Tibial nerve (tissue), 4 donors: Measurements from ENCODE around the gene TSHZ2. TPM values are rescaled to one million over a fixed set of nuclear protein-coding genes. Genes with fewer than 3 reads are reported as not detected.

Experiments used
- DNase-seq, 2 donors: peaks; one replicate each; pipeline ENCODE4 v3.0.0-alpha.2; 2019; ENCODE audit warnings: low spot score in 2 of 2
- H3K27ac ChIP-seq, 4 donors: fragments of 200-600 bp; sonication (generic) in 3 of 4; one replicate each; pipeline ENCODE4 v1.5.1; 2017 to 2019; ENCODE audit warnings: mild to moderate bottlenecking in 1 of 4
- H3K27me3 ChIP-seq, 2 donors: fragments of 200-600 bp; sonication (generic) in 1 of 2; one replicate each; pipeline versions ENCODE4 v1.5.1 to v1.6.0; 2017 to 2019
- H3K36me3 ChIP-seq, 3 donors: fragments of 200-600 bp; sonication (generic); one replicate each; pipeline ENCODE4 v1.5.1; 2018 to 2019
- H3K4me1 ChIP-seq, 4 donors: fragments of 200-600 bp; sonication (generic) in 3 of 4; one replicate each; pipeline ENCODE4 v1.5.1; 2017 to 2019
- H3K4me3 ChIP-seq, 4 donors: fragments of 200-600 bp; sonication (generic) in 3 of 4; one replicate each; pipeline ENCODE4 v1.5.1; 2017 to 2019; ENCODE audit warnings: mild to moderate bottlenecking in 1 of 4, moderate library complexity in 1 of 4
- H3K9me3 ChIP-seq, 4 donors: fragments of 200-600 bp; sonication (generic) in 3 of 4; one replicate each; pipeline ENCODE4 v1.5.1; 2017 to 2019
- CTCF ChIP-seq, 5 experiments: fragments of 200-600 bp in 3 of 5; fragments of 450-650 bp in 2 of 5; sonication (generic) in 3 of 5; IDR thresholded peaks; one replicate each; pipeline ENCODE4 v1.5.1; 2016 to 2019; ENCODE audit warnings: antibody characterized with exemption in 5 of 5, mild to moderate bottlenecking in 3 of 5, moderate library complexity in 2 of 5
- EP300 ChIP-seq, 2 donors: sonication (generic); formaldehyde crosslinking; IDR thresholded peaks; one replicate each; pipeline ENCODE4 v1.6.1; 2017; ENCODE audit warnings: antibody characterized with exemption in 2 of 2, mild to moderate bottlenecking in 1 of 2
- POLR2A ChIP-seq, 2 donors: fragments of 450-650 bp; IDR thresholded peaks; one replicate each; pipeline ENCODE4 v1.6.1; 2017; ENCODE audit warnings: antibody characterized with exemption in 2 of 2, mild to moderate bottlenecking in 2 of 2, moderate library complexity in 2 of 2
- WGBS, 2 donors: methylation state at CpG; one replicate each; pipeline ENCODE4 v1.1.5; 2018; 5-methylcytosine and 5-hydroxymethylcytosine counted together
- total RNA-seq, 4 donors: library from RNA; depleted of rRNA; stranded (reverse); fragments of >200 nt; gene quantifications; one replicate each; pipeline ENCODE4 v1.1.0, GENCODE V29; 2016

TSHZ2 gene
- total RNA-seq, 4 donors from 2014 or later: 20.9 to 33.7 (median 25.1) TPM

GRCh38 chr20:53299831-53300230 lies 327.7 kb downstream of the TSHZ2 start:
- TF ChIP-seq CTCF (IDR thresholded peaks at IDR 0.05) (no peak), POLR2A (IDR thresholded peaks at IDR 0.05) (no peak), EP300 (IDR thresholded peaks at IDR 0.05) (no peak)
- 49 to 54% methylated on average over 4 of the region's 4 CpGs for WGBS, 2 donors
- Histone ChIP-seq H3K27ac (no peak overlapping the region), H3K4me3 (no peak overlapping the region), H3K9me3 (no peaks in the 10 kb centered on the region), H3K36me3 (no peaks in the 10 kb centered on the region), H3K4me1 (no peaks in the 10 kb centered on the region), H3K27me3 (no peaks in the 10 kb centered on the region)
- no peak for DNase-seq

GRCh38 chr20:53301869-53302268 lies 329.7 kb downstream of the TSHZ2 start:
- 93 to 96% methylated on average over 13 of the region's 13 CpGs for WGBS, 2 donors
- H3K36me3 ChIP-seq: no peaks in the 10 kb centered on the region
- H3K4me3 ChIP-seq: no peak overlapping the region
- no peaks in the 10 kb centered on the region for H3K4me1 ChIP-seq
- no peaks in the 10 kb centered on the region for H3K27me3 ChIP-seq
- no peaks in the 10 kb centered on the region for H3K9me3 ChIP-seq
- DNase-seq: no peak
- TF ChIP-seq POLR2A (IDR thresholded peaks at IDR 0.05) (no peak), CTCF (IDR thresholded peaks at IDR 0.05) (no peak), EP300 (IDR thresholded peaks at IDR 0.05) (no peak)
- H3K27ac ChIP-seq: no peak overlapping the region

GRCh38 chr20:53302695-53303412 lies 330.7 kb downstream of the TSHZ2 start:
- Histone ChIP-seq H3K9me3 (no peaks in the 10 kb centered on the region), H3K4me3 (no peak overlapping the region), H3K36me3 (no peaks in the 10 kb centered on the region), H3K4me1 (no peaks in the 10 kb centered on the region), H3K27me3 (no peaks in the 10 kb centered on the region), H3K27ac (no peak overlapping the region)
- no peak for DNase-seq
- TF ChIP-seq CTCF (IDR thresholded peaks at IDR 0.05) (no peak), EP300 (IDR thresholded peaks at IDR 0.05) (no peak), POLR2A (IDR thresholded peaks at IDR 0.05) (no peak)
- 73 to 76% methylated on average over 8 of the region's 8 CpGs for WGBS, 2 donors

- no peak for DNase-seq
- TF ChIP-seq POLR2A (IDR thresholded peaks at IDR 0.05) (no peak), CTCF (IDR thresholded peaks at IDR 0.05) (no peak), EP300 (IDR thresholded peaks at IDR 0.05) (no peak)
- H3K4me3 ChIP-seq: no peak overlapping the region
- no peaks in the 10 kb centered on the region for H3K4me1 ChIP-seq
- H3K27ac ChIP-seq: no peak overlapping the region
- H3K9me3 ChIP-seq: no peaks in the 10 kb centered on the region
- no peaks in the 10 kb centered on the region for H3K36me3 ChIP-seq
- 68 to 79% methylated on average over 4 of the region's 4 CpGs for WGBS, 2 donors
- no peaks in the 10 kb centered on the region for H3K27me3 ChIP-seq
These were observed 331.2 kb downstream of the TSHZ2 start for GRCh38 chr20:53303413-53303760.

- Histone ChIP-seq H3K27ac (no peak overlapping the region), H3K27me3 (no peaks in the 10 kb centered on the region), H3K4me1 (no peaks in the 10 kb centered on the region), H3K4me3 (no peak overlapping the region), H3K36me3 (no peaks in the 10 kb centered on the region), H3K9me3 (no peaks in the 10 kb centered on the region)
- no peak for TF ChIP-seq CTCF (IDR thresholded peaks at IDR 0.05)
- TF ChIP-seq EP300 (IDR thresholded peaks at IDR 0.05): no peak
- TF ChIP-seq POLR2A (IDR thresholded peaks at IDR 0.05): no peak
- no peak for DNase-seq
- 90 to 94% methylated on average over 3 of the region's 3 CpGs for WGBS, 2 donors
These were observed 332.0 kb downstream of the TSHZ2 start for GRCh38 chr20:53304146-53304545.
